NT2/D1 (cell line): ENCODE results near the gene GLIPR1L2.

Experiments
- DNase-seq: peaks from one replicate; pipeline ENCODE4 v3.0.0-alpha.2; 2011; ENCODE audit warnings: low read depth, low spot score
- H3K27me3 ChIP-seq: 2 replicates; pipeline ENCODE4 v1.6.0; 2011; ENCODE audit warnings: mild to moderate bottlenecking; ENCODE audit not compliant: insufficient read length, insufficient read depth
- H3K36me3 ChIP-seq: 2 replicates; pipeline ENCODE4 v1.6.1; 2011; ENCODE audit warnings: mild to moderate bottlenecking, low read length, mixed read lengths; ENCODE audit not compliant: insufficient read depth, insufficient read length
- H3K4me1 ChIP-seq: 2 replicates; pipeline ENCODE4 v1.5.1; 2011; ENCODE audit not compliant: insufficient read depth, insufficient read length
- H3K4me3 ChIP-seq: 2 replicates; pipeline ENCODE4 v1.5.1; 2011; ENCODE audit warnings: low read depth; ENCODE audit not compliant: insufficient read length
- H3K9ac ChIP-seq: 2 replicates; pipeline ENCODE4 v1.6.0; 2011; ENCODE audit warnings: low read depth; ENCODE audit not compliant: insufficient read length
- H3K9me3 ChIP-seq: 2 replicates; pipeline ENCODE4 v1.5.1; 2011; ENCODE audit warnings: mild to moderate bottlenecking, low read length; ENCODE audit not compliant: insufficient read depth
- SUZ12 ChIP-seq: IDR thresholded peaks from 2 replicates; pipeline ENCODE4 v1.6.1; 2011; ENCODE audit not compliant: insufficient read length, insufficient read depth; ENCODE audit errors: extremely low read depth
- YY1 ChIP-seq: IDR thresholded peaks from 2 replicates; pipeline ENCODE4 v1.6.1; 2011; ENCODE audit not compliant: insufficient read length, insufficient read depth
- ZNF274 ChIP-seq: IDR thresholded peaks from 2 replicates; pipeline ENCODE4 v1.6.1; 2011; ENCODE audit warnings: mild to moderate bottlenecking, low read depth, low read length

GLIPR1L2 gene

GRCh38 chr12:75390156-75390898 lies 562 bp upstream of the GLIPR1L2 start:
- no peak for DNase-seq
- H3K36me3 ChIP-seq = no peaks in the 10 kb centered on the region
- H3K4me3 ChIP-seq = no peak overlapping the region
- TF ChIP-seq ZNF274 (no peak), SUZ12 (no peak), YY1 (no peak)
- H3K9ac ChIP-seq = no peak overlapping the region
- H3K4me1 ChIP-seq = no peaks in the 10 kb centered on the region
- H3K27me3 ChIP-seq = no peaks in the 10 kb centered on the region
- no peaks in the 10 kb centered on the region for H3K9me3 ChIP-seq

GRCh38 chr12:75404231-75404630 lies 13.3 kb downstream of the GLIPR1L2 start:
- H3K27me3 ChIP-seq = no peaks in the 10 kb centered on the region
- H3K36me3 ChIP-seq = no peaks in the 10 kb centered on the region
- H3K4me1 ChIP-seq = no peaks in the 10 kb centered on the region
- no peak for DNase-seq
- H3K4me3 ChIP-seq = no peak overlapping the region
- no peak overlapping the region for H3K9ac ChIP-seq
- no peak for TF ChIP-seq ZNF274
- TF ChIP-seq SUZ12 = no peak
- H3K9me3 ChIP-seq = 0 out of 2 replicates have a peak, but pooled peaks cover 4% of the 10 kb centered on the region

GRCh38 chr12:75407683-75408082 lies 16.8 kb downstream of the GLIPR1L2 start:
- Histone ChIP-seq H3K9ac (no peak overlapping the region), H3K9me3 (0 out of 2 replicates have a peak, but pooled peaks cover 4% of the 10 kb centered on the region), H3K4me1 (no peaks in the 10 kb centered on the region), H3K4me3 (no peak overlapping the region), H3K36me3 (no peaks in the 10 kb centered on the region), H3K27me3 (no peaks in the 10 kb centered on the region)
- TF ChIP-seq ZNF274 = no peak
- TF ChIP-seq SUZ12 = no peak
- no peak for TF ChIP-seq YY1
- DNase-seq = no peak

DNA sequence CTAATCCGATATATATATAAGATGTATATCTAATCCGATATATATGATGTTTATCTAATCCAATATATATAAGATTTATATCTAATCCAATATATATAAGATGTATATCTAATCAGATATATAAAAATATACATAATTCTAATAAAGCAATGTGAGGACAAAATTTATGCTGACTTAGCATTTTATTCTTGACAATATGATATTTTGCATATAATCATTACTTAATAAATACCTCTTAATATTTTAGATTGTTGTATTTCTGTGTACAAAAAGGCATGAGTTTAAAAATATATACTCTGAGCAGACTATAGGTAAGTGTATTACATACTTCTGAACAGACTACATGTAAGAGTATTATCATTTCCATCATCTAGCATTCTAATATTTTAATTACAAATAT lies 18.9 kb downstream of the GLIPR1L2 start:
- no peak for DNase-seq
- no peaks in the 10 kb centered on the region for H3K36me3 ChIP-seq
- H3K4me1 ChIP-seq = no peaks in the 10 kb centered on the region

DNA sequence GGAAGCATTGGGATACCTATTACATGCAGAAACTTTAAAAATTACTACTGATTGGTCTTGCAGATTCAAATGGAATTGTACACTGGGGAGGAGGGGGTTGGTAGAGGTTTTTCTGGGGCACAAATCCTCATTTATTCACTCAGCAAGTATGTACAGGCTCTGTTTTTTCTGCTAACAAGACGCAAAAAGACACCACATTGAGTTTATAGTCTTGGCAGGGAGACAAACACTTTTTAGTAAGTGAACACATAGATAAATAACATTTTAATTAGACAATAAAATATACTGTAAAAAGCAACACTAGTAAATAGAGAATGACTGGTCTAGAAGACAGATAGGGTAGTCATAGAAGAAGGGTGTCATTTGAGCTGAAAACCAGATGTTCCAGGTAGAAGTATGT lies 23.8 kb downstream of the GLIPR1L2 start:
- H3K4me3 ChIP-seq = no peak overlapping the region
- H3K9ac ChIP-seq = no peak overlapping the region
- H3K27me3 ChIP-seq = no peaks in the 10 kb centered on the region
- DNase-seq = no peak
- H3K36me3 ChIP-seq = no peaks in the 10 kb centered on the region
- H3K9me3 ChIP-seq = no peaks in the 10 kb centered on the region
- H3K4me1 ChIP-seq = no peaks in the 10 kb centered on the region
- TF ChIP-seq SUZ12 (no peak), ZNF274 (no peak), YY1 (no peak)

More for the DNA sequence above, 18.9 kb downstream of the GLIPR1L2 start:
- Histone ChIP-seq H3K27me3 (no peaks in the 10 kb centered on the region), H3K4me3 (no peak overlapping the region), H3K9ac (no peak overlapping the region), H3K9me3 (0 out of 2 replicates have a peak, but pooled peaks cover 4% of the 10 kb centered on the region)
- TF ChIP-seq YY1 (no peak), SUZ12 (no peak), ZNF274 (no peak)

DNA sequence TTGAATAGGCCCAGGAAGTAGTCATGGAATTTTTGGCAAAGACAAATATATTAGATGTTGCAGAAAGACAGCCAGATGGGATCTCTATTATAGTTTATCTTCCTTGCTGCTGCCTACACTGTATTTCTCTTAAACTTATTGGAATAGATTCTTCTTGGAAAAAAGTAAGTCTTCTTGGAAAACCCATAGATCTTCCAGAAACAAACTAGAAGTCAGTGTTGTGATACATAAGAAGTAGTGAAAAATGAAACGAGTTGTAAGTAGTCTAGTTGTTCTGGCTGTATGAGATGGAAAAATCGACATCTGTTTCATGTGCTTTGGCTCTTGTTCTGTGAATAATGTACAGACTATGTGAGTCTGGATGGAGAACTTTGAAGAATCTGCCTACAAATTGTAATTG lies 29.0 kb downstream of the GLIPR1L2 start:
- no peak for DNase-seq
- Histone ChIP-seq H3K4me1 (no peaks in the 10 kb centered on the region), H3K4me3 (no peak overlapping the region), H3K9ac (no peak overlapping the region), H3K36me3 (no peaks in the 10 kb centered on the region), H3K27me3 (no peaks in the 10 kb centered on the region), H3K9me3 (no peaks in the 10 kb centered on the region)
- TF ChIP-seq ZNF274 = no peak
- TF ChIP-seq YY1 = no peak
- no peak for TF ChIP-seq SUZ12

- TF ChIP-seq SUZ12 (no peak), YY1 (no peak), ZNF274 (peak; percentile 23; the same call in 1 of the 2 replicates)
- H3K4me3 ChIP-seq = no peak overlapping the region
- peaks cover 26% of the 10 kb centered on the region for H3K9me3 ChIP-seq
- no peak for DNase-seq
- H3K9ac ChIP-seq = no peak overlapping the region
- H3K4me1 ChIP-seq = no peaks in the 10 kb centered on the region
- H3K27me3 ChIP-seq = no peaks in the 10 kb centered on the region
- no peaks in the 10 kb centered on the region for H3K36me3 ChIP-seq
These were observed 36.6 kb downstream of the GLIPR1L2 start for GRCh38 chr12:75427491-75427890.
